ENCODE data around the gene NUDT3.
"Not testable (repeated sequence)": the region's sequence is repeated elsewhere in the genome, so short reads cannot be mapped to it uniquely, and the experiment has no call there.

NUDT3 gene

DNA sequence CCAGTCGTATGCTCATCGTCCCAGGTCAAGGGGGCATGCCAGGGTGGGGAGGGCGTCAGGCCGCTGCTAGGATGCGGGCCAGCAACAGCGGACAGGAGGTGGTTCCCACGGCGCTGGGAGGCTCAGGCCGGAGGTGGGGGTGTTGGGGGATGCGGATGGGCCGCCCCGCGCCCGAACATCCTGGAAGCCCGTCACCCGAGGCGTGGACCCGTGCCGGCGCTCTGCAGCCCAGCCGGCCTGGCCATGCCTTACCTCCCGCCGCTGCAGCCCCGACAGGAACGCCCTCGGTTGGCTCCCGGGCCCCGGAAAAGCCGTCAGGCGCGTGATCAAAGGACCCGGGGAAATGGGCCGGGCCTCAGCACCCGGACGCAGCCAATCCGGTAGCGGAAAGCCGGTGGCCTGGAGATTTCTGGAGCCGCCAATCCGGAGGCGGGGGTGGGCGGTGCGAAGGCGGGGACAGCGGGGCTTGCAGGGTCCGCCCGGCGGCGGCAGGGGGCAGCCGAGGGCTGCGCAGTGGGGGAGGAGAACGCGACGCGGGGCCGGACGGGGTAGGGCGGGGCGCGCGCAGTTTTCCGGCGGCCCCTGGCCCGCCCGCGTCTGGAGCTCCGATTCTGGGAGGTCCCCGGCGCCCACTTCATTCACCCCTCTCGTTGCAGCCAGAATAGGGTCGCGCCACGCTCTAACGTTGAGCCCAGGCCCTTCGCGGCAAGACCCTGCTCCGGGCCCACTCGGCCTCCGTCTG lies 143.6 kb downstream of the NUDT3 start, which contains the start of gene SMIM29:
Gene SMIM29 (minus strand): TSS at position 280 of the 742 bp plus-strand sequence. CDS start 1,215 bp downstream, outside the sequence.
- peak in 1 of 2 experiments; percentile 94 for DNase-seq

DNA sequence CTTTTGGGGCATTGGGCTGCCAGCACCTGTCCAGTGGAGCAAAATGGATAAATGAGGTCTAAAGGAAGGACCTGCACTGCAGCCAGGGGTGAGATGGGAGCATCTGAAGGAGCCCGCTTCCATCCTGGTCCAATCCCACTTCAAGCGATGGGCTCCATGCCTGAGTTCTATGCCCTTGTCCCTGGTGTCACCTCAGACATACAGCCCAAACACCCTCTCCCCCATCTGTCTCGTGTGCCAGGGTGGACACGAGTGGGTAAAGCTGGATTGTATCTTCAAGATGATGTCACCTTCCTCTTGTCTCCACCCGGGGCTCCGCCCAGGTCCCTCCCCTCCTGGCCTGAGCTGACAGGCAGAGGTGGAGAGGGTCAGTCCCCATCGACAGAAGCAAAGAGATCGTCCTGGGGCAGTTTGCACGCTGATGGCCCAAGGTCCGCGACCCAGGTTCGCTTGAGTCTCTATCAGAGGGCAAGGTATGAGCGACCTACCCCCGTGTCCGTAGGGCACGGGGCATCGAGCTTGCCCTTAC lies 144.2 kb downstream of the NUDT3 start:
- DNase-seq = no peak

DNA sequence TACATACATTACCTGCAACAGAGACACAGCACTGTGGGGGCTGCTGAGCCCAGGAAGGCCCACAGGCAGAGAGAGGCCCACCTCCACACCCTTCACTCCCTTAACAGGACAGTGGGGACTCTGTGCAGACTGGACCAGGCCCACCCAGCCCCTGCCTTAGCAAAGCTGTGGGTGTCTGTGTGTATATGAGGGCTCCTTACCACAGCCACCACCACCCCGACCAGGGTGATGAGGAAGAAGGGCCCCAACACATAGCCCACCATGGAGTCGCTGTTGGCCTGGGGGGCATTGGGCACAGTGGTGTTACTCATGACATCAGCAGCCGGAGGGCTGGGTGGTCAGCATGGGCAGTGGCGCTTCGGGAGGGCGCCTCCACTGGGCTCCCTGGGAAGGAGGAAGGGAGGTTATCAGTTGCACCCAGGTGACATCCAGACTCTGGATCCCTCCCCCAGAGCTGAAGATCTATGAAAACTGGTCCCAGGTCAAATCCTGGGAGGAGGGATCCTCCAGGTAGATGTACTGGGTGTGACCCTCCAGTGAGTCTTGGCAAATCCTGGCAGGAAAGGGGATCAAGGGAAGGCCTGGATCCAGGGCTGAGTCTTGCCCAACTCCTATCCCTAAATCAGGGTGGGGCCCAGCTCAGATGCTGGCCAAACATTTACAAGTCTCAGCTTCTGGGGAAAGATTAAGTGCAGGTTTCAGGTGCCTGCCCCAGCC lies 144.8 kb downstream of the NUDT3 start:
- no peak for DNase-seq

DNA sequence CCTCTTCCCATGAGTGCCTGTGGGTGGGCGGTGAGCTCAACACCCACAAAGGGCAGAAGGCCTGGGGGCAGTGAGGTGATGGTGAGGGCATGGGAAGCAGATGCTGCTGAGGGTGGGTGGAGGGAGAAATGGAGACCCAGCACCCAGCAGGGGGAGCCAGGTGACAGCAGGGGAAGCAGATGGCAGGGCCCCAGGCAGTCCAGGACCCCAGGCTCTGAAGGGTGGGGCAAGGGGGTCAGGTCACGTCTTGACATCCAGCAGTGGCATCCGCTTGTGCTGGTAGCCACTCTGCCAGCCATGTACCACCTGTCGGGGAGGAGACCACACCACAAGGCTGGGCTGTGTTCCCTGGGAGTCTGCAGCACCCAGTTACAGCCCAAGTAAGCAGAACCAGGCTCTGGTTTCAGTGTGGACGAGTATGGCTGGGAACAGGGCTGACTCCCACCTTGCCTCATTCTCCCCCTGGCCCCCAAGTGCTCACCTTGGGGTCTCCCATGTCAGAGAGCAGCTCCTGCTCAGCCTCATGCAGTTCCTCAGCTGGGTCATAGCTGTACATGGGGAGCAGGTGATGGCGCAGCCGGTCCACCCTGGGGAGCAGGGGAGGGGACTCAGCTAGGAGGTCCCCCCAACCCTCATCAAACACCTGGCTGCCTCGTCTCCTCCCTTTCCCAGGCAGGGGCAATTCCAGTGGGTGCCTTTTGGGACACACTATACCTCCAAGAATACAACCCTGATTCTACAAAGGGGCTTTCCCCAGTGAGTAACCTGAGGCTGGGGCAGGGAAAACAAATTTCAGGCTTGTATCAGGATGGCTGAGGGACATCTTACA lies 145.7 kb downstream of the NUDT3 start:
- no peak for DNase-seq

DNA sequence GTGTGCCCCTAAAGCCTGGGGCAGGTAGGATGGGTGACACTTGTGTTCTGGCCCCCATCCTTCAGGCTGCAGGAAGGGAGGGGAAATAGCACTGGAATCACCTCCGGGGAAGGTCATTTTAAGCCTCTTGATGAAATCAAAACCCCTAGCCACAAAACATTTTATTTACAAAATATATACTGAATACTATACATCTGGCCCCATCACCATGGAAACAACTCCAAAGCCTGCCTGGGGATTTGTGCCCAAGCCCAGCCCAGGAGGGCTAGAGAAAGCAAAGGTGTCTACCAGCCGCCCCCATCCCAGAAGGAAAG lies 146.3 kb downstream of the NUDT3 start:
- no peak for DNase-seq

DNA sequence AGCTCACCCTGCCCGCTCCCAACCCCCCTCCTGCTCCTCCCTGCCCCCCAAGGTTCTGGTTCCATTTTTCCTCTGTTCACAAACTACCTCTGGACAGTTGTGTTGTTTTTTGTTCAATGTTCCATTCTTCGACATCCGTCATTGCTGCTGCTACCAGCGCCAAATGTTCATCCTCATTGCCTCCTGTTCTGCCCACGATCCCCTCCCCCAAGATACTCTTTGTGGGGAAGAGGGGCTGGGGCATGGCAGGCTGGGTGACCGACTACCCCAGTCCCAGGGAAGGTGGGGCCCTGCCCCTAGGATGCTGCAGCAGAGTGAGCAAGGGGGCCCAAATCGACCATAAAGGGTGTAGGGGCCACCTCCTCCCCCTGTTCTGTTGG lies 146.7 kb downstream of the NUDT3 start:
- DNase-seq = not testable (repeated sequence)

DNA sequence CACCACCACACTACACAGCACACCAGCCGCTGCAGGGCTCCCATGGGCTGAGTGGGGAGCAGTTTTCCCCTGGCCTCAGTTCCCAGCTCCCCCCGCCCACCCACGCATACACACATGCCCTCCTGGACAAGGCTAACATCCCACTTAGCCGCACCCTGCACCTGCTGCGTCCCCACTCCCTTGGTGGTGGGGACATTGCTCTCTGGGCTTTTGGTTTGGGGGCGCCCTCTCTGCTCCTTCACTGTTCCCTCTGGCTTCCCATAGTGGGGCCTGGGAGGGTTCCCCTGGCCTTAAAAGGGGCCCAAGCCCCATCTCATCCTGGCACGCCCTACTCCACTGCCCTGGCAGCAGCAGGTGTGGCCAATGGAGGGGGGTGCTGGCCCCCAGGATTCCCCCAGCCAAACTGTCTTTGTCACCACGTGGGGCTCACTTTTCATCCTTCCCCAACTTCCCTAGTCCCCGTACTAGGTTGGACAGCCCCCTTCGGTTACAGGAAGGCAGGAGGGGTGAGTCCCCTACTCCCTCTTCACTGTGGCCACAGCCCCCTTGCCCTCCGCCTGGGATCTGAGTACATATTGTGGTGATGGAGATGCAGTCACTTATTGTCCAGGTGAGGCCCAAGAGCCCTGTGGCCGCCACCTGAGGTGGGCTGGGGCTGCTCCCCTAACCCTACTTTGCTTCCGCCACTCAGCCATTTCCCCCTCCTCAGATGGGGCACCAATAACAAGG lies 147.3 kb downstream of the NUDT3 start:
- not testable (repeated sequence) for DNase-seq

DNA sequence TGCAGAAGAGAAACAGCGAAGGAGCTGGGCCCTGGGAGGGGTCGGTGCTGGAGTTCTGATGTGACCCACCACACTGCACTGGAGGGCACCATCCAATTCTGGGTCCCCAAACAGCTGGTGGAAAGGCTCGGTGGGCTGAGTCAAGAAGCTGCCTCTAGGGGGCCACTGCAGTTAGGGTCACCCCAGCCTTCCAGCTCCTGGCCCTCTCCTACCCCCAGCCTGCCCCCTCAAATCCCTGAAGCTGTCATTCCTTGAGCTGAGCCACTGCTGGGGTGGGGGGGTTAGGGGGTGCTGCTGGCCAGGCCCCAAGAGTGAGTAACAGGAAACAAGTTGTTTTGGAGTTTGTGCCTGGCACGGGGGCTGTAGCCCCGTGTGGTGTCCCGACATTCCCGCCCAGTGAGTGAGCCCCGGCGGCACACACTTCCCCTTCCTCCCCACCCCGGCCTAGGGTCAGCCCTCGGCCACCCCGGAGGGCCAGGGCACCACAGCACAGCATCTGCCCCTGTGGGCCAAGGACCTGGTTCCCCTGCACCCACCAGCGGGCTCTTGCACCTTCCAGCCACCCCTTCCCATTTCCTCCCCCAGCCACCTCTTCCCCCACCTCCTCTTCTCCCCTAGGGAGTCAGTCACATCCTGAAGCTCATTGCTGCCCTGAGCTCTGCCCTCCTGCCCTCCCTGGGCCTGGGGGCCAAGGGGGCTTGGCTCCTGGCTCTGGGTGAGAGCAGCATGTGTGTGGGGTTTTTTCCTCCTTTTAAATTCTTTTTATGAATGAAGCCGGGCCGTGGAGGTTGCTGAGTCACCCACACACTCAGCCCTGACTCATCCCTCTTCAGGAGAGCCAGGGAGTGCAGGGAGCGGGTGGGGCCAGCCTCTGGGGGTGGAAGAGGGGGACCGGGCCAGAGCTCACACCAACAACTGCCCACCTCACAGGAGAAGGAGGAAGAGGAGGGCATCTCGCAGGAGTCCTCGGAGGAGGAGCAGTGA lies 148.3 kb downstream of the NUDT3 start:
- DNase-seq = no peak

DNA sequence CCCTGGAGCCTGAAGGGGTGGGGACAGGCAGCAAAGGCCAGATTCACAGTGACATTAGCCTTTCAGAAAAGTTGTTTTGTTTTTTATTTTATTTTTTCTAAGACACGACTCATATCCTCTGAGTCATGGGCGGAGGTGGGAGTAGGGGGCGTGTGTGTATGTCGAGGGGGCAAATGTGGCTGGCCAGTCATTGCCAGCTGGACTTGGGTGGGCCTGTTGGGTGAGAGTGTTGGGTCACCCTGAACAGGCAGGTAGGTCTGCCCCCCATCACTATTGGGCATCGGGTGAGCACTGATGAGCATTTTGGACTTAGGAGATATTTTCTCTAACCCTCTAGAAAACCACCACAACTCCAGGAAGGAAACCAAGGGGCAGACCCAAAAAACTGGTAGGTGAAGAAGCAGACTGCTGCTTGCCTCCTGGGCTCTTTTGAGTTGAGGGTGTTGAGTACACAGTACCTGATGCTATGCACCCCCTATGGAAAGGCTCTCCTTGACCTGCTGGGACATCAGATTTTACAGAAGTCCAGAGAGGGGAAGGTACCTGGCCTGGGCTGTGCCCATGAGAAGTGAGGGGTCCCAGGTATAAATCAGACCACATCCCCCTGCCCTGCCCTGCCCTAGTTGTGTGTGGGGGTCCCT lies 149.2 kb downstream of the NUDT3 start:
- DNase-seq = no peak

DNA sequence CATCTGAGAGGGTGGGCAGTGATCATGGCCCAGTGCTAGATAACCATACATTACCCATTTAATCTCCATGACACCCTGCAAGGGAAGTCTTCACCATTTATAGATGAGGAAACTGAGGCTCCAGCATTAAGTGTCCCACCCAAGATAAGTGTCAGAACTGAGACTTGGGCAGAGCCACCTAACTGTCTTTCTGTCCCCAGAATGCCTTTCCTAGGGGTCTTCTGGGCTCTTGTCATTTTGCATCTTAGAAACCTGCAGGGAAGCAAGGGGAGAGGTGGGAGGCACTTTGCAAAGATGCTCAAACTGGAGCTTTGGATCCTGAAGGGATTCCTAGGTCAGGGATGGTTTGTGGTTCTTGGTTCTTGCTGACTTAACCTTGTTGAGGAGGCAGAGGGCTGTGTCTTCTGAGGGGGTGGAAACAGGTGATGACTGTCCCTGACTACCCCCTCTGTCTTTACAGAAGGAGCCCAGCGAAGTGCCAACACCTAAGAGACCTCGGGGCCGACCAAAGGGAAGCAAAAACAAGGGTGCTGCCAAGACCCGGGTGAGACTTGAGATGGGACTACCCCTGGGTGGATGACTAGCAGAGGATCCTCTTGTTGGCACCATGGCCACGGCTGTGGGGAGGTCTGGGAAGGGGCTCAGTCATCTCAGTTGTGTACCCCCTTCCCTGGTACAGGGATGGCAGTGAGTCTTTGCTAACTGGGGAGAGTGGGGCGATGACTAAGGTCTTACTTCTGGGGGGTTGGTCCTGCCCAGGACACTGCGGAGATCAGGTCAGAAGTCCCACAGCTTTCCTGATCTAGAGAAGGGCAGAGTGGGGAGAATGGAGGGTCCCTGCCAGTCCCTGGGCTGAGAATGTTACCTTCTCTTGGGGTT lies 150.0 kb downstream of the NUDT3 start:
- no peak for DNase-seq

DNA sequence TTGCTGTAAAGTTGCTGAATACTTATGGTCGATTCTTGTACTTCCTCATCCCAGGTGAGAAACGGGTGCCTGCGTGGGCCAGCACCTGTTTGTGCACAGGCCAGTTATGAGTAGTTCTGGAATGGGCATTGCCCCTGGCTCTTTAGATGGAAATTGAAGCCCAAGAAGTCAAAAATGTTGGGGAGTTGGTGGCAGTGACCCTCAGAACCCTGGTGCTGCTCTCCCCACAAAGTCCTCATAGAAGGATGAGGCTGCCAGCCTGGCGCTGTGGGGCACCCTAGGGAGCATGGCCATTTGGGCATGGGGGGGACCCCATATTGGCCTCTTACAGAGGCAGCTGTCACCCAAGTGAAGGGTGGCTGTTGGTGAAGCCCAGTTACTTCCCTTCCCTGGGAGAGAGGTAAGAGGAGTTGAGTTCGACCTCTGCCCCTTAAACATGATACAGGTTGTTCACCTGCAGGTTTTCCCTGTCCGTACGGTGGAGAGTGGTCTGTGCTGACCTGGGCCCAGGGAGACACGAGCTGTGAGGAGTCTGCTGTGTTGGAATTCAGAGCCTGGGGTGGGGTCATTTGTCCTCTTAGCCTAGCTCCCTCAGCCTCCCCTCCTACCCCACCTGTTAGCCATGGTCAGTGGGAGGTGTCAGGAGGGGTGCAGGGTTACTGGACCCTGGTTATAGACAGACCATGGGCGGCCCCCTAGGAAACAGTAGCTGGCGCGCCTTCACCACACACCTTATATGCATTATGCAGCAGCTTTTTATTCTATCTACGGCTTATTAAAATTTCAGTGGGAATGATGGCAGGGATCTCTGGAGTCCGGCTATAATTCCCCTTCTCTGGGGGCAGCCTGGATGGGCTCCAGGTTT lies 150.9 kb downstream of the NUDT3 start:
- DNase-seq = no peak

DNA sequence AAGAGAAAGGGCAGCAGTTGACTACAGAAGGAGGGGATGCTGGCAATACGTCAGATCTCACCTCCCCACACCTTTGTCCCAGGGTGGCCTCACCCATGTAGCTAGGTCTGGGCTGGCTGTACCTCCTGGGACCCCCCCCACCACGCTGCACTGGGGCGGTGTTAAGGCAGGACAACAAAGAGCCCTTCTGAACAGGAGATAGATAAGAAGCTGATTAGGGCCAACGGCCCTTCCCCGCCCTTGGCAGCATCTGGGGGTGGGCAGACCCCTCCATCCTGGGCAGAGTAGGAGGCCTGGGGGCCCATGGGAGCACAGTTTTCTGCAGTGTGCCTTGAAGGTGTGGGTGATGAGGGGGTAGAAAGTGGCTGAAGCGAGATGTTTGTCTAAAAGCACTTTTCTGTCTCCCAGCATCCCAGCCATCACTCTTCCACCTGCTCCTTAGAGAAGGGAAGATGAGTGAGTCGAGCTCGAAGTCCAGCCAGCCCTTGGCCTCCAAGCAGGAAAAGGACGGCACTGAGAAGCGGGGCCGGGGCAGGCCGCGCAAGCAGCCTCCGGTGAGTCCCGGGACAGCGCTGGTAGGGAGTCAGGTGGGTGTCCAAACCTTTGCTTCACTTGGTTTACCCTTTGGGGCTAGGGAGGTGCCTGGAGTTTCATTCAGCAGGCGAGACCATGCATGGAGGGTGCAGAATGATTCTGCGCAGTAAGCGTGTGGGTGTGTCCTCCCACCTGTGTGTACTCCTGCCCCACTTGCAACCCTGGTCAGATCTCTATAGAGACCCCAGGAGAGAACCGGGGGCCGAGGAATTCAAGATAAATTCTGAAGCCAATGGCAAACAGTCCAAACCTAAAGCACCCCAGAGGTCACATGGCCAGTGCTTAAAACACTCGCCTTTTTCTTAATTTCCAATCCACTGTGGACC lies 151.9 kb downstream of the NUDT3 start:
- DNase-seq = no peak

DNA sequence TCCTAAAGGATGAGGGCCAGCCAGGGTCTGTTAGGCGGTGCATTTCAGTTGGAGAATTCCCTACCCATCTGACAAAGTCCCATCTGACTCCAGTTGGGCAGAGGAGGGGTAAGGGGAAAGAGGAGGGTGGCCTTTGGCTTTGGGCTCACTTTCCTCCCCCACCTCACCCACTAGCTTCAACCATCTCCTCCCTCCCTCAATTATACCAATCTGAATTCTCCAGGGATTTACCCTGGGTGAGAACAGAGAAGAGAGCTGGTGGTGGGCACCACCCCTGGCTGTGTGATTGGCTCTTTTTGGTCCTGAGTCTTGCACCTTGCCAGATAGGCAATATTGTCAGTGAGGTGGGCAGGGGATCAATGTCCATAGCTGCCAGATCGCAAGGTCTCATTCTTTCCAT lies 152.6 kb downstream of the NUDT3 start:
- DNase-seq = no peak

DNA sequence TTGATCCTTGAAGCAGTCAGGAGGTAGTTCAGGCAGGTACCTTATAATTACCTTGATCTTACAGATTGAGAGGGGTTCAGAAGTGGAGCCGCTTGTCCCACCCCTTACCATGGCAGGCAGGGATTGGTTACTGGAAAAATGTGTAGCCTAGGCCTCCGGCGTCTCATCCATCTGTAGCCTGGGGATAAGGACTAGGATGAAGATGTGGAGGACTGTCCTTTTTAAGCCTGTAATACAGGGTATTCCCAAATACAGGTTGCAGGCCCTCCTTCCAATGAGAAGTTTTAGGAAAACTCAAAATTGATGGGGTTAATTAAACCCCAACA lies 153.0 kb downstream of the NUDT3 start:
- no peak for DNase-seq

DNA sequence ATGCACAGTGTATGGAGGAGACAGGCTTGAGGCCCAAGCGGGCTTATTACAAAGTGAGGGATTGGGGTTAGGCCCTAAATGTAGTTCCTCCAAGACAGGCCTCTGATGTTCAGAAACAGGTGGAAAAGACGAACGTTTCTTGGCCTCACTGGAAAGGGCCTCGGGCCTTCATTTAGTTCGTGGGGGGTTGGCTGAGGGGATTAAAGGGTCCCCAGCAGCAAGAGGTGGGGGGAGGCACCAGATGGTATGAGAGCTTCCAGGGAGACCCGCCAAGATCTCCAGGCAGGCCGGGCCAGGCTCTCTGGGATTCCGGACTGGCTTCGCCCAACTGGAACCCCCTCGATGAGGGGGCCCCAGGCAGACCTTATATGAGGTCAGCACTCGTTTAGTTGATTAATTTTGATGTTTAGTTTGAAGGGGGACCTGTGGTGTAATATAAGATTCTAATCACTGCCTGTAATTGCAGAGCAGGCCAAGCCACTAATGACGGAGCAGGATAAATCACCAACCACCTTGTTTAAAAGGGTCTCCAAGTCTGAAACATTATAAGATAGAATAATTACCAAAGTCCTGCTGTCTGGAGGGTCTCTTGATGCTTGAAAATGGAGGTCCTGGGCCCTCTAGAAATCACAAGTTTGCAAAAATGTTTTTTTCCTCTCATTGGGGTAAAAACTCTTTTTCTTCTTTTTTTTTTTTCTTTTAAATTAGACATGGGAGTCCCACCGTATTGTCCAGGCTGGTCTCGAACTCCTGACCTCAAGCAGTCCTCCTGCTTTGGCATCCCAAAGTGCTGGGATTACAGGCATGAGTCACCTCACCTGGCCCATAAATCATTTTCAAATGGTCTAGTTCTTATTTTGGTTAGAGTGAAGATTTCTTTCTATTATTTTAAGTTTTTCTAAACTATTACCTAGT lies 153.6 kb downstream of the NUDT3 start:
- DNase-seq = no peak

DNA sequence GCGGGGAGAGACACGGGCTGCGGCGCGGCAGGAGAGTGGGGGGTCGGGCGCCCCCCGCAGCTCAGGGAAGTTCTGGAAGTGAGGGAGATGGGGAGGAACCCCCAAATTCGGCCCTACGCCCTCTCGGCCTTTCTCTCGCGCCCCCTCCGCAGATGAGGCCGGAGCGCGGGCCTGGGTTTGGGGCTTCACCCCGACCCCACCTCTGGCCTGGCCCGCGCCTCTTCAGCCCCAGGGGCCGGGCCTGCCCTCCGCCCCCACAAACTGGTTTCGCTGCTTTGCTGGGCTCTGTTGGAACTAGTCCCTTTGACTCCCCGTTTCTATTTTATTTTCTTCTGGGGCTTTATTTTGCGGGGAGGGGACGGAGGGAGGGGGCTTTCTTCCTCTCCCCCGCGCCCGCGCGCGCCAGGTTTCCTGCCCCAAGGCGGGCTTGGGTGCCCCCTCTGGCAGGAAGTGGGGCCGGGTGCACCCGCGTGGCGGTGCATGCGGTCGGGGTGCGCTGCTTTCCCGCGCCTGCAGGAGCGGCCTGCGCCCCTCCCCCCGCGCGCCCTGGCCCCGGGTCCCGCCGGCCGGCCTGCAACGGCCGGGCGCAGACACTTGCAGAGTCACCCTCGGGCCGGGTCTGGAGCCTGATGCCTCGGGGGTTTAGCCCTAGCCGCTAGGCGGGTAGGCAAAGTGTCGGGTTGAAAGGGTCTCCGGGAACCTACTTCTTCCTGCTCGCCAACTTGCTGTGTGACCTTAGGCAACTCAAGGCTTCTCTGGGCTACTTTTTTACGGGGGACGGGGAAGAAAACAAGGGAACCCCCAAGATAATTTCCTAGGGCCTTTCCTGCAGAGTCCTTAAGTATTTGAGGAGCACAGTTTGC lies 154.5 kb downstream of the NUDT3 start:
- no peak for DNase-seq
